Esophagus squamous epithelium (tissue), 5 donors: Measurements from ENCODE around the gene MED27. TPM values are rescaled to one million over a fixed set of nuclear protein-coding genes. Genes with fewer than 3 reads are reported as not detected.
"Not testable (repeated sequence)": the region's sequence is repeated elsewhere in the genome, so short reads cannot be mapped to it uniquely, and the experiment has no call there.

Experiments
- DNase-seq: peaks from one replicate; lab custom pipeline; 2025; lab: John Stamatoyannopoulos, UW
- H3K27ac ChIP-seq, 4 donors: fragments of 200-600 bp; sonication (generic); one replicate each; pipeline ENCODE4 v1.5.1; 2016 to 2019; ENCODE audit warnings: mild to moderate bottlenecking in 1 of 4
- H3K27me3 ChIP-seq, 4 donors: fragments of 200-600 bp; sonication (generic); 1 replicate in 3 of 4; 2 replicates in 1 of 4; pipeline versions ENCODE4 v1.5.1 to v1.6.0; 2017 to 2021; ENCODE audit warnings: antibody characterized with exemption in 1 of 4
- H3K36me3 ChIP-seq, 3 donors: fragments of 200-600 bp; sonication (generic); one replicate each; pipeline ENCODE4 v1.5.1; 2016 to 2019
- H3K4me1 ChIP-seq, 3 donors: fragments of 200-600 bp; sonication (generic); one replicate each; pipeline ENCODE4 v1.5.1; 2017 to 2019
- H3K4me3 ChIP-seq, 4 donors: fragments of 200-600 bp; sonication (generic); 1 replicate in 3 of 4; 2 replicates in 1 of 4; pipeline ENCODE4 v1.5.1; 2016 to 2019; ENCODE audit warnings: mild to moderate bottlenecking in 2 of 4, moderate library complexity in 1 of 4
- H3K9me3 ChIP-seq, 3 donors: fragments of 200-600 bp; sonication (generic); one replicate each; pipeline ENCODE4 v1.5.1; 2016 to 2019
- POLR2A ChIP-seq, 4 donors: fragments of 450-650 bp; IDR thresholded peaks; one replicate each; pipeline ENCODE4 v1.6.1; 2017; ENCODE audit warnings: antibody characterized with exemption in 4 of 4, mild to moderate bottlenecking in 4 of 4, moderate library complexity in 3 of 4
- WGBS, 2 donors: methylation state at CpG; one replicate each; pipeline ENCODE4 v1.1.5; 2018; 5-methylcytosine and 5-hydroxymethylcytosine counted together
- intact Hi-C: fragments of 100-400 bp; cut with DNase I; formaldehyde crosslinking; loops from one replicate; pipeline ENCODE4 v1.15.0; 2022
- total RNA-seq, 4 donors: library from RNA; depleted of rRNA; stranded (reverse); fragments of >200 nt; gene quantifications; one replicate each; pipeline ENCODE4 v1.1.0, GENCODE V29; 2016
- TF ChIP-seq, protein P1 (sequence below), 6 experiments: fragments of 450-650 bp in 4 of 6; fragments of 200-600 bp in 2 of 6; sonication (generic) in 2 of 6; IDR thresholded peaks; one replicate each; pipeline ENCODE4 v1.5.1; 2016 to 2019; ENCODE audit warnings: antibody characterized with exemption in 6 of 6, mild to moderate bottlenecking in 4 of 6, moderate library complexity in 4 of 6
- donor health status: DM: yes; HTN: yes; CAD: no.

MED27 gene
- total RNA-seq, 4 donors from 2014 or later = 10.6 to 20.0 (median 17.6) TPM

DNA sequence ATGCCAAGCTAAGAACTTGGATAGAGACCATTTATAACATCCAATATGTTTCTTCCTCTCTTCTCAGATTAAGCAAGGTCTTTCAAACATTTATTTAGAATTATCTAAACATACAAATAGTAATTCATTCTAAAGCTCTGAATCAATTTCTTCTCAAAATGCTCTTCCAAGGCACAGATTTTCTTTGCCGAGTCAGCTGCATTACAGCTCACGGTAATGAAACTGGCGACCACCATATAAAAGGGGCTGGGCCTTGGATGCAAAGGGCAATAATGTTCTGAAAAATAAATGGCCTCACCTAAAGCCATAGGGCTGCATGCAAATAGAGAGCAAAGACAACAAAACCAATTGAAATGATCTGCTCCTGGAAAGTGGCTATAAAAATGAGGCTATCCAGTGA lies 63.8 kb downstream of the MED27 start:
- no peak for DNase-seq
- 94 to 96% methylated on average over 3 of the region's 3 CpGs for WGBS, 2 donors
- no peaks in the 10 kb centered on the region for H3K27me3 ChIP-seq
- no peaks in the 10 kb centered on the region for H3K9me3 ChIP-seq
- no peak for TF ChIP-seq POLR2A (IDR thresholded peaks at IDR 0.05)
- TF ChIP-seq, protein P1, sequence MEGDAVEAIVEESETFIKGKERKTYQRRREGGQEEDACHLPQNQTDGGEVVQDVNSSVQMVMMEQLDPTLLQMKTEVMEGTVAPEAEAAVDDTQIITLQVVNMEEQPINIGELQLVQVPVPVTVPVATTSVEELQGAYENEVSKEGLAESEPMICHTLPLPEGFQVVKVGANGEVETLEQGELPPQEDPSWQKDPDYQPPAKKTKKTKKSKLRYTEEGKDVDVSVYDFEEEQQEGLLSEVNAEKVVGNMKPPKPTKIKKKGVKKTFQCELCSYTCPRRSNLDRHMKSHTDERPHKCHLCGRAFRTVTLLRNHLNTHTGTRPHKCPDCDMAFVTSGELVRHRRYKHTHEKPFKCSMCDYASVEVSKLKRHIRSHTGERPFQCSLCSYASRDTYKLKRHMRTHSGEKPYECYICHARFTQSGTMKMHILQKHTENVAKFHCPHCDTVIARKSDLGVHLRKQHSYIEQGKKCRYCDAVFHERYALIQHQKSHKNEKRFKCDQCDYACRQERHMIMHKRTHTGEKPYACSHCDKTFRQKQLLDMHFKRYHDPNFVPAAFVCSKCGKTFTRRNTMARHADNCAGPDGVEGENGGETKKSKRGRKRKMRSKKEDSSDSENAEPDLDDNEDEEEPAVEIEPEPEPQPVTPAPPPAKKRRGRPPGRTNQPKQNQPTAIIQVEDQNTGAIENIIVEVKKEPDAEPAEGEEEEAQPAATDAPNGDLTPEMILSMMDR (IDR thresholded peaks at IDR 0.05) = no peak
- peaks cover 0 to 9% (median 0%) of the 10 kb centered on the region in 3 donors for H3K36me3 ChIP-seq
- peaks cover 5 to 13% (median 7%) of the 10 kb centered on the region in 3 donors for H3K4me1 ChIP-seq
- H3K27ac ChIP-seq = no peak overlapping the region
- intact Hi-C loops = no loop called here
- H3K4me3 ChIP-seq = no peak overlapping the region

DNA sequence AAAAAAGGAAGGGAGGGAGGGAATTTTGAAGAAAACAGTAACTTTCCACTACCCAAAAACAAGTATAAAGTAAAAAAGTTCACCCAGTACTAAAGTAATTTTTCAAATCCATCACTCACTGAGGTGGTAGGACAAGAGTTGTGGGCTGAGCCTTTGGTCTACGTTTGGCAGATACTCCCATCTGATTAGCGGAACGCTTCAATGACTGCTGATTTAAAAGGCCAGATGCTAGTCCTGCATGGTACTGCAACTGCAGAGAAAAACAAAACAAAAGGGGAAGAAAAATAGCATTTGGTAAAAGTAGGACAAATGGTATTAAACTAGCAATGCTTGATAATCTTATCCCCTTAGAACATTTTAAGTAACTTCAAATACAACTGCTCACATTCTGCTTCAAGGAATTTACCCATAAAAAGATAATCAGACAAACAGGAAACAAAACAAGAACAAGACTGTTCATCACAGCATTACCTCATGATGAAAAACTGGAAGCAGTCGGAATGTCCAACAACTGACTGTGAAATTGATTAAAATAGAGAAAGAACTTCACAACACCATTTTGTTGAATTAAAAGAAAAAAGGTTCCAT lies 65.4 kb downstream of the MED27 start:
- Histone ChIP-seq H3K9me3 (no peaks in the 10 kb centered on the region), H3K36me3 (peaks cover 0 to 9% (median 0%) of the 10 kb centered on the region in 3 donors), H3K4me1 (peaks cover 0 to 5% (median 0%) of the 10 kb centered on the region in 3 donors), H3K27ac (no peak overlapping the region), H3K4me3 (no peak overlapping the region), H3K27me3 (no peaks in the 10 kb centered on the region)
- no peak for DNase-seq
- intact Hi-C loops = no loop called here
- TF ChIP-seq, protein P1 (IDR thresholded peaks at IDR 0.05) = no peak
- TF ChIP-seq POLR2A (IDR thresholded peaks at IDR 0.05) = no peak
- WGBS, 2 donors = 81 to 87% methylated on average over 4 of the region's 4 CpGs

- Histone ChIP-seq H3K27me3 (no peaks in the 10 kb centered on the region), H3K27ac (no peak overlapping the region), H3K36me3 (peaks cover 0 to 9% (median 0%) of the 10 kb centered on the region in 3 donors), H3K4me1 (peaks cover 13 to 20% (median 13%) of the 10 kb centered on the region in 3 donors), H3K9me3 (no peaks in the 10 kb centered on the region), H3K4me3 (no peak overlapping the region)
- DNase-seq = no peak
- intact Hi-C loops = no loop called here
- TF ChIP-seq POLR2A (IDR thresholded peaks at IDR 0.05) = no peak
- TF ChIP-seq, protein P1 (IDR thresholded peaks at IDR 0.05) = no peak
- WGBS, 2 donors = 87 to 98% methylated on average over 7 of the region's 7 CpGs
Observed at GRCh38 chr9:132012704-132013357, 66.8 kb downstream of the MED27 start.

DNA sequence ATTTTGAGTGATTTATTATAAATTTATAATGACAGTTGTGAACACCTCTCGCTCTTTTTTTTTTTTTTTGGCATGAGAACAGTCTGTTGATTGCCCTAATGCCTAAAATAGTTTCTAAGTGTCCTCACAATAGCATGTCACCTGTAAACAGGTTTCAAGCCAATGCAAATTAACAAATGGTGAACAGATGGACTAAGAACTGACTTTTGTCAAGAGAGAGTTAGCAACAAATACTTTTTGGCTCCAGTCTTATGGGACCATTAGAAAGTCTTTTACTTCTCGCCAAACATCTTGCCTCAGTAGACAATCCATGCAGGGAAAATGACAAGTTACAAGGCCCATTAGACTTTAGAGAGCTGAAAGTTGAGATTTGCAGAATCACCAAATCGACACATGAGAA lies 67.8 kb downstream of the MED27 start:
- Histone ChIP-seq H3K27me3 (no peaks in the 10 kb centered on the region), H3K27ac (no peak overlapping the region), H3K4me3 (no peak overlapping the region), H3K9me3 (no peaks in the 10 kb centered on the region), H3K4me1 (peaks cover 20 to 29% (median 20%) of the 10 kb centered on the region in 3 donors), H3K36me3 (peaks cover 0 to 9% (median 0%) of the 10 kb centered on the region in 3 donors)
- TF ChIP-seq POLR2A (IDR thresholded peaks at IDR 0.05) = no peak
- TF ChIP-seq, protein P1 (IDR thresholded peaks at IDR 0.05) = no peak
- intact Hi-C loops = no loop called here
- 91 to 96% methylated on average over 3 of the region's 3 CpGs for WGBS, 2 donors
- DNase-seq = no peak

DNA sequence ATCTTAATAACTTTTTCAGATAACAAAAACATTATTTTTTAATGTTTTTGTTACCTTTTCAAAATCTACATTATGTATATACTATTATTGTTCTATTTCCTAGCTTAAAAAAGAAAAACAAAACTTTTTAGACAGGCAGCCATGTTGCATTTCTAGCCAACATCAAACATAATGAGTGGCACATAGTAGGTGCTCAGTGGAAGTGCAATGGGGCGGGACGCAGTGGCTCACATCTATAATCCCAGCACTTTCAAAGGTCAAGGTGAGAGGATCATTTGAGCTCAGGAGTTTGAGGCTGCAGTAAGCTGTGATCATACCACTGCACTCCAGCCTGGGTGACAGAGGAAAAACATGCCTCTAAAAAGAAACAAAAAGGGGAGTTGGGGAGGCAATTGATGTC lies 68.4 kb downstream of the MED27 start:
- H3K4me3 ChIP-seq = no peak overlapping the region
- DNase-seq = no peak
- no peaks in the 10 kb centered on the region for H3K9me3 ChIP-seq
- WGBS, 2 donors = 92 to 100% methylated on average over 2 of the region's 2 CpGs
- no peak overlapping the region for H3K27ac ChIP-seq
- intact Hi-C loops = no loop called here
- TF ChIP-seq, protein P1 (IDR thresholded peaks at IDR 0.05) = no peak
- no peak for TF ChIP-seq POLR2A (IDR thresholded peaks at IDR 0.05)
- peaks cover 0 to 9% (median 0%) of the 10 kb centered on the region in 3 donors for H3K36me3 ChIP-seq
- peaks cover 20 to 35% (median 25%) of the 10 kb centered on the region in 3 donors for H3K4me1 ChIP-seq
- no peaks in the 10 kb centered on the region for H3K27me3 ChIP-seq

DNA sequence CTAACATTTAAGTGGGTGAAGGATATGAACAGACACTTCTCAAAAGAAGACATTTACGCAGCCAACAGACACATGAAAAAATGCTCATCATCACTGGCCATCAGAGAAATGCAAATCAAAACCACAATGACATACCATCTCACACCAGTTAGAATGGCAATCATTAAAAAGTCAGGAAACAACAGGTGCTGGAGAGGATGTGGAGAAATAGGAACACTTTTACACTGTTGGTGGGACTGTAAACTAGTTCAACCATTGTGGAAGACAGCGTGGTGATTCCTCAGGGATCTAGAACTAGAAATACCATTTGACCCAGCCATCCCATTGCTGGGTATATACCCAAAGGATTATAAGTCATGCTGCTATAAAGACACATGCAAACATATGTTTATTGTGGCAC lies 69.5 kb downstream of the MED27 start:
- H3K4me3 ChIP-seq, H3K9me3 ChIP-seq, DNase-seq, H3K36me3 ChIP-seq, H3K27me3 ChIP-seq, intact Hi-C loops: not testable (repeated sequence)
- Histone ChIP-seq H3K4me1 (peaks cover 30 to 46% (median 32%) of the 10 kb centered on the region in 3 donors), H3K27ac (peak overlapping the region in 1 of 4 donors; percentile 85)
- WGBS, 2 donors = 100% methylated on average over 1 of the region's 2 CpGs
